ENCODE measurements around the gene TRAF3. TPM values are rescaled to one million over a fixed set of nuclear protein-coding genes. Genes with fewer than 3 reads are reported as not detected.
A peak's percentile ranks its signal among the peaks of the same experiment; 100 is the strongest.

Gene TRAF3
- total RNA-seq, 1 donor from 2014 or later: 19.7 TPM

- H3K9me3 ChIP-seq: no peaks in the 10 kb centered on the region
- H3K27ac ChIP-seq: peak overlapping the region; percentile 24
- TF ChIP-seq CTCF (IDR thresholded peaks at IDR 0.05): no peak
- peaks cover 37% of the 10 kb centered on the region for H3K36me3 ChIP-seq
- intact Hi-C loops (cut with DNase I): no loop called here
- ATAC-seq: peak; percentile 35 to 78
- H3K27me3 ChIP-seq (ENCODE audit: low read depth): no peaks in the 10 kb centered on the region
- no peak overlapping the region for H3K4me3 ChIP-seq
- no peak for DNase-seq
- H3K4me1 ChIP-seq: peaks cover 27% of the 10 kb centered on the region
Observed at GRCh38 chr14:102897299-102898027, 120.2 kb downstream of the TRAF3 start.

- intact Hi-C loops (cut with DNase I): no loop called here
- H3K4me1 ChIP-seq: peaks cover 27% of the 10 kb centered on the region
- no peaks in the 10 kb centered on the region for H3K27me3 ChIP-seq (ENCODE audit: low read depth)
- no peak for ATAC-seq
- peaks cover 37% of the 10 kb centered on the region for H3K36me3 ChIP-seq
- no peak overlapping the region for H3K27ac ChIP-seq
- no peak for TF ChIP-seq CTCF (IDR thresholded peaks at IDR 0.05)
- no peak for DNase-seq
- no peak overlapping the region for H3K4me3 ChIP-seq
- no peaks in the 10 kb centered on the region for H3K9me3 ChIP-seq
Observed at GRCh38 chr14:102898298-102898697, 121.0 kb downstream of the TRAF3 start.

- no peak for TF ChIP-seq CTCF (IDR thresholded peaks at IDR 0.05)
- Histone ChIP-seq H3K27ac (no peak overlapping the region), H3K4me3 (no peak overlapping the region), H3K4me1 (peaks cover 27% of the 10 kb centered on the region), H3K27me3 (ENCODE audit: low read depth) (no peaks in the 10 kb centered on the region), H3K9me3 (no peaks in the 10 kb centered on the region), H3K36me3 (peaks cover 44% of the 10 kb centered on the region)
- ATAC-seq: no peak
- no peak for DNase-seq
- intact Hi-C loops (cut with DNase I): no loop called here
Observed at GRCh38 chr14:102898776-102899515, 121.7 kb downstream of the TRAF3 start.

GRCh38 chr14:102899516-102899900 is 122.3 kb downstream of the TRAF3 start:
- no peak for TF ChIP-seq CTCF (IDR thresholded peaks at IDR 0.05)
- ATAC-seq (no peak), DNase-seq (no peak)
- intact Hi-C loops (cut with DNase I): no loop called here
- no peaks in the 10 kb centered on the region for H3K9me3 ChIP-seq
- no peak overlapping the region for H3K27ac ChIP-seq
- no peak overlapping the region for H3K4me3 ChIP-seq
- no peaks in the 10 kb centered on the region for H3K27me3 ChIP-seq (ENCODE audit: low read depth)
- H3K4me1 ChIP-seq: peaks cover 27% of the 10 kb centered on the region
- peaks cover 49% of the 10 kb centered on the region for H3K36me3 ChIP-seq

- peak; percentile 51 for DNase-seq
- Histone ChIP-seq H3K9me3 (no peaks in the 10 kb centered on the region), H3K27me3 (ENCODE audit: low read depth) (no peaks in the 10 kb centered on the region), H3K4me3 (no peak overlapping the region), H3K27ac (no peak overlapping the region), H3K36me3 (peaks cover 52% of the 10 kb centered on the region), H3K4me1 (peaks cover 27% of the 10 kb centered on the region)
- peak; percentile 30 to 51 for ATAC-seq
- intact Hi-C loops (cut with DNase I): no loop called here
- no peak for TF ChIP-seq CTCF (IDR thresholded peaks at IDR 0.05)
Observed at GRCh38 chr14:102900631-102901571, 123.7 kb downstream of the TRAF3 start.

Data from lower lobe of right lung (tissue), 2 donors.